ENCODE data around the gene ZNF790.
A peak's percentile ranks its signal among the peaks of the same experiment; 100 is the strongest.

ZNF790 gene

GRCh38 chr19:36847968-36848367 is 9.8 kb upstream of the ZNF790 start:
- H3K4me3 ChIP-seq (ENCODE audit: low read length): no peak overlapping the region
- DNase-seq (ENCODE audit: low read depth): no peak
- TF ChIP-seq CTCF (conservative IDR thresholded peaks at IDR 0.05; ENCODE audit: low read length): no peak

- TF ChIP-seq CTCF (conservative IDR thresholded peaks at IDR 0.05; ENCODE audit: low read length): no peak
- H3K4me3 ChIP-seq (ENCODE audit: low read length): peak overlapping the region; percentile 88
- peak; percentile 31 for DNase-seq (ENCODE audit: low read depth)
Observed at GRCh38 chr19:36838784-36839324, 667 bp upstream of the ZNF790 start.

GRCh38 chr19:36837176-36837905 is 846 bp downstream of the ZNF790 start:
- no peak for DNase-seq (ENCODE audit: low read depth)
- H3K4me3 ChIP-seq (ENCODE audit: low read length): peak overlapping the region; percentile 88
- TF ChIP-seq CTCF (conservative IDR thresholded peaks at IDR 0.05; ENCODE audit: low read length): no peak

GRCh38 chr19:36833430-36833829 is 4.8 kb downstream of the ZNF790 start:
- TF ChIP-seq CTCF (conservative IDR thresholded peaks at IDR 0.05; ENCODE audit: low read length): no peak
- DNase-seq (ENCODE audit: low read depth): no peak
- no peak overlapping the region for H3K4me3 ChIP-seq (ENCODE audit: low read length)

- DNase-seq (ENCODE audit: low read depth): no peak
- H3K4me3 ChIP-seq (ENCODE audit: low read length): no peak overlapping the region
- no peak for TF ChIP-seq CTCF (conservative IDR thresholded peaks at IDR 0.05; ENCODE audit: low read length)
Observed at GRCh38 chr19:36821758-36822157, 16.4 kb downstream of the ZNF790 start.

GRCh38 chr19:36819130-36819630 is 19.0 kb downstream of the ZNF790 start:
- no peak for TF ChIP-seq CTCF (conservative IDR thresholded peaks at IDR 0.05; ENCODE audit: low read length)
- no peak for DNase-seq (ENCODE audit: low read depth)
- H3K4me3 ChIP-seq (ENCODE audit: low read length): no peak overlapping the region

- no peak for TF ChIP-seq CTCF (conservative IDR thresholded peaks at IDR 0.05; ENCODE audit: low read length)
- no peak overlapping the region for H3K4me3 ChIP-seq (ENCODE audit: low read length)
- no peak for DNase-seq (ENCODE audit: low read depth)
Observed at GRCh38 chr19:36807029-36807428, 31.2 kb downstream of the ZNF790 start.
